Limb (tissue), 2 donors: ENCODE measurements around the gene HSD11B1L.
"Not testable (repeated sequence)": the region's sequence is repeated elsewhere in the genome, so short reads cannot be mapped to it uniquely, and the experiment has no call there.

Experiments used
- DNase-seq, 2 donors: peaks; one replicate each; pipeline ENCODE4 v3.0.0-alpha.2; 2016; ENCODE audit errors: extremely low spot score in 2 of 2

The HSD11B1L gene

DNA sequence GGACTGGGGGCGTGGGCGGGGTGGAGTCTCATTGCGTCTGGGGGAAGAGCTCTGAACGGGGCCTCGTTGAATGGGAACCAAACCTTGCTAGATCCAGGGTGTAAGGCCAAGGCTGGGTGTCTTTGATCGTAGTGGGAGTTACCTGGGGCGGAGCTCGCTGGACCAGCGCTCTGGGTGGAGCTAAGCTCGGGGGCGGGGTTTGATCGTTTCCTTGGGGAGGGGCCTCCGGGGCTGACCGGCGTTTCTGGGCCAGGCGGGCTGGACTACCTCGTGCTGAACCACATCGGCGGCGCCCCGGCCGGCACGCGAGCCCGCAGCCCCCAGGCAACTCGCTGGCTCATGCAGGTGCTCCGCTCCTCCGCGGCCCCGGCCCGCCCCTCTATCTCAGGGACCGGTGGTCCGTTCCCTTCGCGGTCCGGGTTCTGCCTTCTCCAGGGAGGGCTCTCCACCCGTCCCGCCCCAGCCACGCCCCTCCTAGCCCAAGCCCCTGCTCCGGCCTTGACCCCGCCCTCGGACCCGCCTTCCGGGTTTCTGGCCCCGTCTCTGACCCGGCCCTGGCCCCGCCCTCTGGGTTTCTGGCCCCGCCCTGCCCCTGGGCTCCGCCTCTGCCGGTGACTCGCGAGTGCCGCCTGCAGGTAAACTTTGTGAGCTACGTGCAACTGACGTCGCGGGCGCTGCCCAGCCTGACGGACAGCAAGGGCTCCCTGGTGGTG, 6.0 kb downstream of the HSD11B1L start:
- peak; percentile 87 to 97 for DNase-seq

GRCh38 chr19:5687360-5688198, 6.8 kb downstream of the HSD11B1L start:
- DNase-seq, result no peak

GRCh38 chr19:5688262-5688881, 7.5 kb downstream of the HSD11B1L start:
- DNase-seq, result not testable (repeated sequence)

DNA sequence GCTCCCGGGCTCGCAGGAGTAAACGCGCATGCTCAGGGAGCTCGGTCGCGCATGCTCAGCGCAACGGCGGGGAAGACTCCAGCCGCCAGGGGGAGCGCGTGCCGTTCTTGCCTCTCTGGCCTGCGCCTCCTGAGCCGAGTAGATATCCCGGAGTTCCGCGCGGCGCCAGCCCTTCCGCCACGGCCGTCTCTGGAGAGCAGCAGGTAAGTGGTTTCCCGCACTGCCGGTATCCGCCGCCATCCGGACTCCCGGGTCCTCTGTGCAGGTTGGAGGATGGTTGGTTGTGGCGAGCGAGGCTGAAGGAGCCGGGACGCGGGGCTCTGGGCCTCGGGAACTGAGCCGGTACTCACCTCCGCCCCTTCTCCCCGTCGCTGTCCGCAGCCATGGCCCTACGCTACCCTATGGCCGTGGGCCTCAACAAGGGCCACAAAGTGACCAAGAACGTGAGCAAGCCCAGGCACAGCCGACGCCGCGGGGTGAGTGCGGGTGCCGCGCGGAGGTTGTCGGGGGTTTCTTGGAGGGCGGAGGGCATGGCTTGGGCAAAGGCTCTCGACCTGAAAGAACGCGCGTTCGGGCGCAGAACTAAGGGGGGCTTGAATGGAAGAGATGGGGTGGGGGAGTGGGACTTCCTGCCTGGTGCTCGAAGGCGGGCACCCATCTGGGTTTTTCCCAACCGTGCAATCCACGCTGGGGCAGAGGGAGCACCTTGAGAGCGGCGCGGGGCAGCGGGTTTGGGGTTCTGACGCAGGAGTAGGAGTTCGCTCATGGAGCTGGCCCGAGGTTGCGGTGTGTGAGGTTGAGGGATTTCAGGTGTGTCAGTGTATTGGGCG, 9.5 kb downstream of the HSD11B1L start, which contains the start of gene RPL36:
Gene RPL36 (plus strand): TSS at position 171 of the 830 bp plus-strand sequence. CDS start 213 bp downstream, at position 384.
- peak; percentile 97 to 100 for DNase-seq

GRCh38 chr19:5690955-5691821, 10.4 kb downstream of the HSD11B1L start:
- DNase-seq, result peak; percentile 49 to 72

GRCh38 chr19:5691822-5692722, 11.2 kb downstream of the HSD11B1L start:
- DNase-seq, result no peak

DNA sequence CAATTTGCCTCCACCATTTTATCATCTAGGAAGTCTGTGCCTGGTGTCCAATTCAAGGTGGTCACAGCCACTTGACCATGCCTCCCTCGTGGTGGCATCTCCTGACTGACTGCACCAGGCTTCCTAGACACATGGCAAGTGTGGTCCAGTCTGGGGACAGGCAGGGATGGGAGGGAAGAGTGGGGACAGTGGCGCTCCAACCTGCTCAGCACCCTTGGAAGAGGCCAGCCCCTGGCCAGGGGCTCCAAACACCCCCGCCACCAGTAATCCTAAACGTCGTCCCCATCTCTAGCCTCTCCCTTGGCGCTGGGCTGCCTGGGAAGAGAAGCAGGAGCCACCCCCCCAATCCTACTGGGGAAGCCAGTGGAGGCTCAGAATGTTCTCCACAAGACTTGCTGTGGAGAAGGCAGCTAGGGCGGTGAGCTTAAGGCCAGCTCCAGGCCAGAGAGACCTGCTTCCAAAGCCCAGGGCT, 11.9 kb downstream of the HSD11B1L start:
- no peak for DNase-seq

GRCh38 chr19:5693195-5694166, 12.7 kb downstream of the HSD11B1L start:
- DNase-seq, result no peak

GRCh38 chr19:5694167-5694955, 13.5 kb downstream of the HSD11B1L start:
- no peak for DNase-seq

- DNase-seq, result no peak
Measured at GRCh38 chr19:5694956-5695648, 14.3 kb downstream of the HSD11B1L start.

- no peak for DNase-seq
Measured at GRCh38 chr19:5695649-5696195, 14.9 kb downstream of the HSD11B1L start.

GRCh38 chr19:5696196-5697021, 15.6 kb downstream of the HSD11B1L start:
- DNase-seq, result no peak

DNA sequence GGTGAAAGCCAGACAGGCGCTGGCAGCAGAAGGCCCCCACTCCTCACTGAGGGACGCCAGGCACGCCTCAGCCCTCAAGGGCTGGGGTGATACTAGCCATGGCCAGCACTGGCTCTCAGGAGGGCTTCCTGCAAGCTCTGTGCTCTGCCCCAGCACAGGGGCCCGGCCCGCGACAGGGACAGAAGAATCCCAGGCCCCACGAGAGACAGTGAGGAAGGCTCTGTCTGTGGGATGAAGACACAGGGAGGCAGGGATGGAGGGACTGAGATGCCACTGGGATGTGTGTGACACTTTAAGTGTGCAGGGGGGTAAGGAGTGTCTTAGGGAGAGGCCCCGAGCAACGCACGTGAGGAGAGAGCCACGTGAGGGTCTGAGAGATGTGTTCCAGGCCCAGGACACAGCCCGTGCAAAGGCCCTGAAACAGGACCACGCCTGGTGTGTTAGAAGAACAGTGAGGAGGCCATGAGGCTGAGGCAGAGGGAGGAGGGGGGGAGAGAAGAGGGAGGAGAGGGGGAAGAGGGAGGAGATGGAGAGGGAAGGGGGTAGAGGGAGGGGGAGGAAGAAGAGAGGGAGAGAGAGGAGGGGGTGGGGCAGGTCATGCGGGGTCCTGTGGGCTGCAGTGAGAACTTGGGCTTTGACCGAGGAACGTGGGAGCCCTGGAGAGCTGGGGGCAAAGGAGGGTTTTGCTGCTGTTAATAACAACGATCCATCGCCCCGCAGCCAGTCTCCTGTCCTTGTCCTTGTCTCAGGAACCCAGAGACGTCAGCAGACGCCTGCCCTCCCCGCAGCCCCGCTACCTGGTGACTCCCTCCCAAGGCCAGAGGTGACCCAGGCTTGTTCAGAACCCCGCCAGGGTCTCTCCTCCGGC, 16.4 kb downstream of the HSD11B1L start:
- no peak for DNase-seq

- no peak for DNase-seq
Measured at GRCh38 chr19:5697890-5698634, 17.2 kb downstream of the HSD11B1L start.
